GM12892 (cell line): ENCODE measurements around the gene SLC4A1.

ENCODE experiments used
- POLR2A ChIP-seq: IDR thresholded peaks from 2 replicates; pipeline ENCODE4 v1.6.1; 2011; ENCODE audit warnings: low read depth, low read length, control low read depth
- POLR2AphosphoS5 ChIP-seq: IDR thresholded peaks from 2 replicates; pipeline ENCODE4 v1.6.1; 2011; ENCODE audit warnings: low read depth, low read length, control low read depth

GRCh38 chr17:44310188-44310587 lies 42.3 kb upstream of the SLC4A1 start:
- TF ChIP-seq POLR2A (no peak), POLR2AphosphoS5 (no peak)
